ENCODE measurements around the gene PEX11B.

The PEX11B gene

DNA sequence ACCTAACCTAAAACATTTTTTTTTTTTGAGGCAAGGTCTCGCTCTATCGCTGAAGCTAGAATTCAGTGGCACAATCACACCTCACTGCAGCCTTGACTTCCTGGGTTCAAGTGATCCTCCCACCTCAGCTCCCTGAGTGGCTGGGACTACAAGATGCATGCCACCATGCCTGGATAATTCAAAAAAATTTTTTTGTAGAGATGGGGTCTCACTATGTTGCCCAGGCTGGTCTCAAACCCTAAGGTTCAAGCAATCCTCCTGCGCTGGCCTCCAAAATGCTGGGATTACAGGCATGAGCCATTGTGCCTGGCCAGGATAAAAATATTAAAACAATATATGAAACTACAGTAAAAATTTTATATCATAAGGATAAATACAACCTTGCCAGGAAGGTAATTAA is 34.4 kb upstream of the PEX11B start:
- in situ Hi-C loops (cut with MboI; ENCODE audit: low pct_unique_long_range_greater_than_20kb, low sequenced_read_pairs, unreplicated experiment), result no loop called here
- DNase-seq (ENCODE audit: low spot score), result no peak
- TF ChIP-seq, protein P1, sequence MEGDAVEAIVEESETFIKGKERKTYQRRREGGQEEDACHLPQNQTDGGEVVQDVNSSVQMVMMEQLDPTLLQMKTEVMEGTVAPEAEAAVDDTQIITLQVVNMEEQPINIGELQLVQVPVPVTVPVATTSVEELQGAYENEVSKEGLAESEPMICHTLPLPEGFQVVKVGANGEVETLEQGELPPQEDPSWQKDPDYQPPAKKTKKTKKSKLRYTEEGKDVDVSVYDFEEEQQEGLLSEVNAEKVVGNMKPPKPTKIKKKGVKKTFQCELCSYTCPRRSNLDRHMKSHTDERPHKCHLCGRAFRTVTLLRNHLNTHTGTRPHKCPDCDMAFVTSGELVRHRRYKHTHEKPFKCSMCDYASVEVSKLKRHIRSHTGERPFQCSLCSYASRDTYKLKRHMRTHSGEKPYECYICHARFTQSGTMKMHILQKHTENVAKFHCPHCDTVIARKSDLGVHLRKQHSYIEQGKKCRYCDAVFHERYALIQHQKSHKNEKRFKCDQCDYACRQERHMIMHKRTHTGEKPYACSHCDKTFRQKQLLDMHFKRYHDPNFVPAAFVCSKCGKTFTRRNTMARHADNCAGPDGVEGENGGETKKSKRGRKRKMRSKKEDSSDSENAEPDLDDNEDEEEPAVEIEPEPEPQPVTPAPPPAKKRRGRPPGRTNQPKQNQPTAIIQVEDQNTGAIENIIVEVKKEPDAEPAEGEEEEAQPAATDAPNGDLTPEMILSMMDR (IDR thresholded peaks at IDR 0.05; ENCODE audit: extremely low read depth, insufficient read depth, missing control alignments), result no peak

DNA sequence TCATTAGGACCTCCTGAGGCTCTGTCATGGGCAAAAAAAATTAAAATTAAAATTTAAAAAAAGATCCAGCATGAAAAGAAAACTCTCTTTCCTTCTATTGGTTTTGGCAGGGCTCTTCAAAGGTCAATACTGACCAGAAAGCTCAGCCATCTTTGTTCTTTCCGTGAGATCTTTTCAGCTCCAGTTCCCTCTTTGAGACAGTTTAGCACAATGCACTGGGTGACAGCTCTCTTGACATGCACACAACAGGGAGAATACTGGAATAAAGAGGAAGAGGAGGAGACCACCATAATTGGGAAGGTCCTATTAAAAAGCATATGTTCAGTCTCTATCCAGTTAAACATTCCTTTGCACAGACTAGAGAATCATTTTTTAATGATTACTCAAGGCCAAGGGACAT is 33.0 kb upstream of the PEX11B start:
- TF ChIP-seq, protein P1 (IDR thresholded peaks at IDR 0.05; ENCODE audit: extremely low read depth, insufficient read depth, missing control alignments), result no peak
- in situ Hi-C loops (cut with MboI; ENCODE audit: low pct_unique_long_range_greater_than_20kb, low sequenced_read_pairs, unreplicated experiment), result no loop called here
- DNase-seq (ENCODE audit: low spot score), result no peak

DNA sequence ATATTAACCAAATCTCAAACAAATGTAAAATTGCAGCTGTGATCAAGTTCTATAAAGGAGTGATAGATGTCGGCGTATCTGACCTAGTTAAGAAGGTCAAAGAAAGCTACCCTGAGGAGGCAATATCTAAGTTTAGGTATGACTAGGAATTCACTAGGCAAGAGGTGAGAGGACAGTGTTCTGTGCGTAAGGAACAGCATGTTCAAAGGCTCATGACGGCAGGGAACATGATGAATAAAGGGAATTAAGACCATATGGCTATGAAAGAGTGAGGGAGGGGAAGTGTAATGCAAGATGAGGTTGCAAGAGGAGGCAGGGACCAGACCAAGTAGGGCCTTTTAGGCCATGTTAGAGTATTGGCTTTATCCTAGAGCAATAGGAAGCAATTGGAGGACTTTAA is 30.7 kb upstream of the PEX11B start:
- in situ Hi-C loops (cut with MboI; ENCODE audit: low pct_unique_long_range_greater_than_20kb, low sequenced_read_pairs, unreplicated experiment), result no loop called here
- no peak for DNase-seq (ENCODE audit: low spot score)
- TF ChIP-seq, protein P1 (IDR thresholded peaks at IDR 0.05; ENCODE audit: extremely low read depth, insufficient read depth, missing control alignments), result no peak

DNA sequence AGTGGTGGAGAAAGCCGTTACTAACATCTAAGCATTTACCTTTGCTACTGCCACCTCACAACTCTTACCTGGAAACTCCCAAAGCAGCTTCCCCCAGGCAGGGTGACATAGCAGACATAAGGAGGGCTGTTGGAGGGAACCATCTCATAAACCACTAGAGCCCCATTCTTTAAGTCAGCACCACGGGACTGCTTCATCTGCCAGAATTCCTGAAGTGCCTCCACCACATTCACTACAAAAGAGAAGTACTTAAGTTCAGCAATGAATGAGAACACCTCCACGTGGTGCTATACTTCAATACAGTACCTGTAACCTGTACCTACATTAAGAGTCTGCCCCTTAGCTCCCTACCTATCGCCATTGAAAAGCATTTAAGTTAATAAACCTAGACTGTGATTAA is 29.0 kb upstream of the PEX11B start:
- TF ChIP-seq, protein P1 (IDR thresholded peaks at IDR 0.05; ENCODE audit: extremely low read depth, insufficient read depth, missing control alignments), result no peak
- DNase-seq (ENCODE audit: low spot score), result no peak
- in situ Hi-C loops (cut with MboI; ENCODE audit: low pct_unique_long_range_greater_than_20kb, low sequenced_read_pairs, unreplicated experiment), result no loop called here

DNA sequence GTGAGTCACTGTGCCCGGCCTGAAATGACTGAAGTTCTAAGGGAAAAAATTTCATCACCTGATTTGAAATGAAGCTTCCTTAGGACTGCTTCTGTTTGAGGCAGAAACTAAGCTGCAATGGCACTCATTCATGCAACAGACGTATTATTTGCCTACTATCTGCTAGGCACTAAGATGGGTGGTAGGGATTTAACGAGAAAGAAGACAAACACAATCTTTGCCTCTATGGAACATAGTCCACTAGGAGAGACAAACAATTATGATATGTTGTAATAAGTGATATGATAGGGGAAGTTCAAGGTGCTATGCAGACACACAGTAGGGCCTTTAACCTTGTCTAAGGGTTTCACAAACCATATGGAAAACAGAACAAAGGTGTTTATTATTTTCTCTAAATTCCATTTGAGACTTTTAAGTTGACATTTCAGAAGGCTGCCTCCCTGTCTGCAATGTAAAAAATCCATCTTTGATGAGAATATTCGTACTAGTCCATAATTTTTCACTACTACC is 28.0 kb upstream of the PEX11B start:
- in situ Hi-C loops (cut with MboI; ENCODE audit: low pct_unique_long_range_greater_than_20kb, low sequenced_read_pairs, unreplicated experiment), result no loop called here
- TF ChIP-seq, protein P1 (IDR thresholded peaks at IDR 0.05; ENCODE audit: extremely low read depth, insufficient read depth, missing control alignments), result no peak
- DNase-seq (ENCODE audit: low spot score), result no peak

DNA sequence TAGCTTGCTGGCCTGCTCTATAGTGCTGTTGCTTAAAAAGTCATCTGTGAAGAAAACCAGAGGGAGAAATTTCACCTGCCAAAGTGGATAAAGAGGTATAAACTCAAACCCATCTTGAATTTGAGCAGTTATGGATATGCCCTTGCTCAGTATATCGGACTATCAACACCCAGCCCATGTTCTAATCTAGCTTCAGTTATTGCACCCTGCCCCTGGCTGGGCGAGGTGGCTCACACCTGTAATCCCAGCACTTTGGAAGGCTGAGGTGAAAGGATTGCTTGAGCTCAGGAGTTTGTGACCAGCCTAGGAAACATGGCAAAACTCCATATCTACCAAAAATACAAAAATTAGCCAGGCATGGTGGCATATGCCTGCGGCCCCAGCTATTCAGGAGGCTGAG is 26.0 kb upstream of the PEX11B start:
- in situ Hi-C loops (cut with MboI; ENCODE audit: low pct_unique_long_range_greater_than_20kb, low sequenced_read_pairs, unreplicated experiment), result no loop called here
- TF ChIP-seq, protein P1 (IDR thresholded peaks at IDR 0.05; ENCODE audit: extremely low read depth, insufficient read depth, missing control alignments), result no peak

DNA sequence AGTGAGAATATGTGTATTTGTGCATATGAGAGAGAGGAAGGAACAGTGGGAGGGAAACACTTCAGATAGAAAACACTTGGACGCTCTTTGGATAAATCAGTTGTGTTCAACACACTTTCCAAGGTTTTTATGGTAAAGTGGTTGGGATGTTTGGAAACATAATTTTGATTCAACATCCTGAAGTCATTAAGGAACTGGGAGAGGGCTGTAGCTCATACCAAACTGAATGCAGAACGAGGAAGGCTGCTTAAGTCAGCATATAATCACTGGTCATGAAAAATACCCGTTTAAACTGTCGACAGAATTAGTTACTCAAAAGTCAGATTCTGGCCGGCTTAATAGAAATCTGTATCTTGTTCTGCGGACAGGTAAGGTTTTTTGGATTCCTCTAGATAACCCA is 24.4 kb upstream of the PEX11B start:
- DNase-seq (ENCODE audit: low spot score), result no peak
- in situ Hi-C loops (cut with MboI; ENCODE audit: low pct_unique_long_range_greater_than_20kb, low sequenced_read_pairs, unreplicated experiment), result no loop called here
- TF ChIP-seq, protein P1 (IDR thresholded peaks at IDR 0.05; ENCODE audit: extremely low read depth, insufficient read depth, missing control alignments), result no peak

More for the DNA sequence above, 26.0 kb upstream of the PEX11B start:
- DNase-seq (ENCODE audit: low spot score), result no peak
